Astrocyte (in vitro differentiated cells and primary cell): ENCODE measurements around the gene SHISA9. TPM values are rescaled to one million over a fixed set of nuclear protein-coding genes. Genes with fewer than 3 reads are reported as not detected.

Source experiments
- DNase-seq: peaks from one replicate; pipeline ENCODE4 v3.0.0-alpha.2; 2010; ENCODE audit warnings: low read depth
- FAIRE-seq: peaks from 2 replicates; lab custom pipeline; 2011; peaks lifted over from hg19 to GRCh38; lab: Jason Lieb, UNC
- H2AFZ ChIP-seq: 2 replicates; pipeline ENCODE4 v1.6.0; 2012; ENCODE audit warnings: low read depth, low read length, inconsistent platforms
- H3K27ac ChIP-seq: 2 replicates; pipeline ENCODE4 v1.5.1; 2011; ENCODE audit warnings: low read depth, low read length, inconsistent platforms
- H3K27me3 ChIP-seq: 2 replicates; pipeline ENCODE4 v1.6.0; 2011; ENCODE audit warnings: low read length, inconsistent platforms; ENCODE audit not compliant: insufficient read depth
- H3K36me3 ChIP-seq: 2 replicates; pipeline ENCODE4 v1.5.1; 2011; ENCODE audit warnings: low read length, inconsistent platforms; ENCODE audit not compliant: insufficient read depth
- H3K4me1 ChIP-seq: 2 replicates; pipeline ENCODE4 v1.5.1; 2011; ENCODE audit warnings: low read length, inconsistent platforms; ENCODE audit not compliant: insufficient read depth
- H3K4me2 ChIP-seq: 2 replicates; pipeline ENCODE4 v1.6.0; 2012; ENCODE audit warnings: low read length, inconsistent platforms
- H3K4me3 ChIP-seq: 2 replicates; pipeline ENCODE4 v1.5.1; 2011; ENCODE audit warnings: low read depth, mild to moderate bottlenecking, low read length, inconsistent platforms; ENCODE audit not compliant: insufficient read depth
- H3K79me2 ChIP-seq: 2 replicates; pipeline ENCODE4 v1.6.0; 2012; ENCODE audit warnings: mild to moderate bottlenecking, low read length, inconsistent platforms; ENCODE audit not compliant: insufficient read depth
- H3K9ac ChIP-seq: 2 replicates; pipeline ENCODE4 v1.6.0; 2012; ENCODE audit warnings: mild to moderate bottlenecking, low read length, inconsistent platforms
- H3K9me3 ChIP-seq: 2 replicates; pipeline ENCODE4 v1.5.1; 2012; ENCODE audit warnings: low read depth, mild to moderate bottlenecking, low read length, inconsistent platforms; ENCODE audit not compliant: insufficient read depth
- H4K20me1 ChIP-seq: 2 replicates; pipeline ENCODE4 v1.6.0; 2012; ENCODE audit warnings: low read length, inconsistent platforms; ENCODE audit not compliant: insufficient read depth
- H3K27ac Mint-ChIP-seq: one replicate; pipeline ENCODE4 v1.8.0; 2021; ENCODE audit warnings: mild to moderate bottlenecking, mixed read lengths; ENCODE audit not compliant: unreplicated experiment
- H3K27me3 Mint-ChIP-seq: one replicate; pipeline ENCODE4 v1.8.0; 2021; ENCODE audit warnings: low read depth, mixed read lengths; ENCODE audit not compliant: unreplicated experiment
- H3K36me3 Mint-ChIP-seq: one replicate; pipeline ENCODE4 v1.8.0; 2021; ENCODE audit warnings: low read depth, mixed read lengths; ENCODE audit not compliant: unreplicated experiment
- H3K4me1 Mint-ChIP-seq: one replicate; pipeline ENCODE4 v1.8.0; 2021; ENCODE audit warnings: low read depth, mixed read lengths; ENCODE audit not compliant: unreplicated experiment
- H3K4me3 Mint-ChIP-seq: one replicate; pipeline ENCODE4 v1.8.0; 2021; ENCODE audit warnings: mild to moderate bottlenecking, moderate library complexity, mixed read lengths; ENCODE audit not compliant: unreplicated experiment
- H3K9me3 Mint-ChIP-seq: one replicate; pipeline ENCODE4 v1.8.0; 2021; ENCODE audit warnings: mild to moderate bottlenecking, mixed read lengths; ENCODE audit not compliant: unreplicated experiment
- EZH2 ChIP-seq: IDR thresholded peaks from 2 replicates; pipeline ENCODE4 v1.6.1; 2012; ENCODE audit warnings: mild to moderate bottlenecking, low read length, inconsistent platforms; ENCODE audit not compliant: insufficient read depth
- total RNA-seq: library from RNA; stranded (reverse); gene quantifications from 2 replicates; pipeline ENCODE4 v1.2.1, GENCODE V29; 2021
- TF ChIP-seq, protein P1 (sequence below): IDR thresholded peaks from 2 replicates; pipeline ENCODE4 v1.5.1; 2011; ENCODE audit warnings: low read depth, mild to moderate bottlenecking, inconsistent platforms, low read length, moderate library complexity; ENCODE audit not compliant: insufficient read depth

Gene SHISA9
- total RNA-seq, 1 donor from 2014 or later = 73.0 TPM

DNA sequence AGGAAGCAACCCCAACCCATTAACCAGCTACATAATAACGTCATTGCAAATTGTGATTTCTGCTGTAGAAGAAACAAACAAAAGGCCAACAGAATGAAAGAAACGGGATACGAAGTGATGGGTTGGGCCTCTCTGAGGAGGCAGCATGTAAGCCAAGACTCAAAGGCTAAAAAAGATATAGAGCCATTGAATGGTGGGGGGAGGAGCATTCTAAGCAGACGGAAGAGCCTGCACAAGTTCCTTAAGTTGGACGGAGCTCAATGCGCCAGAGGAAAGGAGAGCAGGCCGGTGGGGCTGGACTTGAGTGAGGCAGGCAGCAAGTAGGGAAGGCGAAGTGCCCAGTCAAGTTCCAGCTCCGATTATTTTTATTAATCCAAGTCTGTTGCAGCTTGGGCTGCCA, 160.3 kb downstream of the SHISA9 start:
- no peak overlapping the region for H3K27ac Mint-ChIP-seq

DNA sequence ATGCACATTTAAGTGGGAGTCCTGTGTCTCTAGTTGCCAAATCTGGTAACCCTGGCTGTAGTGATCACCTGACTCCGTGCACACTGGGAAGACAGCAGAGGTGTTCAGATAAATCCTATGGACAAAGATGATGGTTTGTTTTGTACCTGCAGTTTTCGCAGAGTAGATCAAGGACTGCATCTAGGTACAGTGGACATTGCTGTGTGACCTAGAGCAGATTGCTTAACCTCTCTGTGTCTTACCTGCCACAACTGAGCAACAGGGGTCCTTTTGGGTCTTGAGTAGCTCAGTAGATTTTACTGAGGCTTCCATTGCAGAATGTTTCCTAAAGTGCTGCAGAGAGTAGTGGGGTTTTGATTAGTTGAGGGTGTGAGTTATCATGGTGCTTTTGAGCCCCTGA, 160.8 kb downstream of the SHISA9 start:
- no peaks in the 10 kb centered on the region for H3K36me3 ChIP-seq
- Mint-ChIP-seq H3K4me3 (no peak overlapping the region), H3K4me1 (no peaks in the 10 kb centered on the region), H3K27me3 (no peaks in the 10 kb centered on the region), H3K9me3 (peaks cover 4% of the 10 kb centered on the region), H3K27ac (no peak overlapping the region), H3K36me3 (peaks cover 2% of the 10 kb centered on the region)
- H3K9me3 ChIP-seq = no peaks in the 10 kb centered on the region
- no peaks in the 10 kb centered on the region for H3K27me3 ChIP-seq
- H3K9ac ChIP-seq = no peak overlapping the region
- H4K20me1 ChIP-seq = no peaks in the 10 kb centered on the region
- H3K4me3 ChIP-seq = no peak overlapping the region
- DNase-seq (no peak), FAIRE-seq (no peak)
- no peaks in the 10 kb centered on the region for H3K4me1 ChIP-seq
- no peak overlapping the region for H3K27ac ChIP-seq
- H2AFZ ChIP-seq = no peak overlapping the region
- no peaks in the 10 kb centered on the region for H3K79me2 ChIP-seq
- no peak overlapping the region for H3K4me2 ChIP-seq
- TF ChIP-seq, protein P1, sequence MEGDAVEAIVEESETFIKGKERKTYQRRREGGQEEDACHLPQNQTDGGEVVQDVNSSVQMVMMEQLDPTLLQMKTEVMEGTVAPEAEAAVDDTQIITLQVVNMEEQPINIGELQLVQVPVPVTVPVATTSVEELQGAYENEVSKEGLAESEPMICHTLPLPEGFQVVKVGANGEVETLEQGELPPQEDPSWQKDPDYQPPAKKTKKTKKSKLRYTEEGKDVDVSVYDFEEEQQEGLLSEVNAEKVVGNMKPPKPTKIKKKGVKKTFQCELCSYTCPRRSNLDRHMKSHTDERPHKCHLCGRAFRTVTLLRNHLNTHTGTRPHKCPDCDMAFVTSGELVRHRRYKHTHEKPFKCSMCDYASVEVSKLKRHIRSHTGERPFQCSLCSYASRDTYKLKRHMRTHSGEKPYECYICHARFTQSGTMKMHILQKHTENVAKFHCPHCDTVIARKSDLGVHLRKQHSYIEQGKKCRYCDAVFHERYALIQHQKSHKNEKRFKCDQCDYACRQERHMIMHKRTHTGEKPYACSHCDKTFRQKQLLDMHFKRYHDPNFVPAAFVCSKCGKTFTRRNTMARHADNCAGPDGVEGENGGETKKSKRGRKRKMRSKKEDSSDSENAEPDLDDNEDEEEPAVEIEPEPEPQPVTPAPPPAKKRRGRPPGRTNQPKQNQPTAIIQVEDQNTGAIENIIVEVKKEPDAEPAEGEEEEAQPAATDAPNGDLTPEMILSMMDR = no peak
- no peak for TF ChIP-seq EZH2

More for the DNA sequence above, 160.3 kb downstream of the SHISA9 start:
- Histone ChIP-seq H3K36me3 (no peaks in the 10 kb centered on the region), H2AFZ (no peak overlapping the region), H3K27ac (no peak overlapping the region), H3K27me3 (no peaks in the 10 kb centered on the region), H3K4me3 (no peak overlapping the region), H3K79me2 (no peaks in the 10 kb centered on the region), H4K20me1 (no peaks in the 10 kb centered on the region), H3K4me1 (no peaks in the 10 kb centered on the region), H3K4me2 (no peak overlapping the region), H3K9me3 (no peaks in the 10 kb centered on the region), H3K9ac (no peak overlapping the region)
- FAIRE-seq = no peak
- H3K36me3 Mint-ChIP-seq = peaks cover 2% of the 10 kb centered on the region
- TF ChIP-seq EZH2 = no peak
- TF ChIP-seq, protein P1 = no peak
- no peak for DNase-seq
- H3K4me3 Mint-ChIP-seq = no peak overlapping the region
- H3K9me3 Mint-ChIP-seq = peaks cover 4% of the 10 kb centered on the region
- H3K27me3 Mint-ChIP-seq = no peaks in the 10 kb centered on the region
- H3K4me1 Mint-ChIP-seq = peaks cover 2% of the 10 kb centered on the region

DNA sequence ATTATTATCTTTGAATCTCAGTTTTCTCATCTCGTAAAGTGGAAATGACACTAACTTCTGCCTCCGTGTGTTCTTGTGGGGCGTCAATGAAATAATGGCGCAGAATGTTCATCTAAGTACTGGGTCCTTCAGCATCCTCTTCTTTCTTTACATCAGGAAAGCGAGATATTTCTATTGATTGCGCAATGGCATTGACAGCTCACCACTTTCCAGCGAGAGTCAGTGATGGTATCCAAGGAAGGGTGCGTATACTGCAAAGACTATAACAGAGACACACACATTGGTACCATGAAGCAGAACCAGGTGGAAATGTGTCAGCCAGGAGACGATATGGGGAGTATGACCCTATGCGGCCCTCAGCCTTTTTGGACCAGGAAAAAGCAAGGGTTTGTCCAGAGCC, 162.1 kb downstream of the SHISA9 start:
- no peaks in the 10 kb centered on the region for H3K4me1 Mint-ChIP-seq
- no peaks in the 10 kb centered on the region for H3K27me3 Mint-ChIP-seq
- H3K4me1 ChIP-seq = no peaks in the 10 kb centered on the region
- DNase-seq = no peak
- no peaks in the 10 kb centered on the region for H3K27me3 ChIP-seq
- no peaks in the 10 kb centered on the region for H3K79me2 ChIP-seq
- peaks cover 4% of the 10 kb centered on the region for H3K36me3 Mint-ChIP-seq
- no peaks in the 10 kb centered on the region for H3K9me3 ChIP-seq
- H3K9me3 Mint-ChIP-seq = peaks cover 2% of the 10 kb centered on the region
- H3K4me3 Mint-ChIP-seq = no peak overlapping the region
- no peak overlapping the region for H3K4me2 ChIP-seq
- no peak overlapping the region for H3K4me3 ChIP-seq
- FAIRE-seq = no peak
- no peak overlapping the region for H3K9ac ChIP-seq
- H2AFZ ChIP-seq = no peak overlapping the region
- TF ChIP-seq EZH2 = no peak
- TF ChIP-seq, protein P1 = no peak
- H3K27ac Mint-ChIP-seq = no peak overlapping the region
- H3K36me3 ChIP-seq = no peaks in the 10 kb centered on the region
- H3K27ac ChIP-seq = no peak overlapping the region
- no peaks in the 10 kb centered on the region for H4K20me1 ChIP-seq
